T-helper 2 cell treated with Interferon-gamma antibody and Interleukin-4, amounts not matched to agents 100 ng/mL and 5 ng/mL, for 36 hours (primary cell): ENCODE data around the gene MORN3. TPM values are rescaled to one million over a fixed set of nuclear protein-coding genes. Genes with fewer than 3 reads are reported as not detected.

Source experiments
- intact Hi-C: fragments of 100-400 bp; cut with micrococcal nuclease; formaldehyde crosslinking; loops from one replicate; pipeline ENCODE4 v1.15.1; 2023
- total RNA-seq: library from RNA; stranded (reverse); gene quantifications from 2 replicates; pipeline ENCODE4 v1.2.3, GENCODE V29; 2022

MORN3 gene
- total RNA-seq, 1 donor from 2014 or later: 0.82 TPM

- intact Hi-C loops: no loop called here
Observed at GRCh38 chr12:121610239-121611149, 59.0 kb downstream of the MORN3 start.

GRCh38 chr12:121608301-121608700 lies 61.2 kb downstream of the MORN3 start:
- intact Hi-C loops: no loop called here

DNA sequence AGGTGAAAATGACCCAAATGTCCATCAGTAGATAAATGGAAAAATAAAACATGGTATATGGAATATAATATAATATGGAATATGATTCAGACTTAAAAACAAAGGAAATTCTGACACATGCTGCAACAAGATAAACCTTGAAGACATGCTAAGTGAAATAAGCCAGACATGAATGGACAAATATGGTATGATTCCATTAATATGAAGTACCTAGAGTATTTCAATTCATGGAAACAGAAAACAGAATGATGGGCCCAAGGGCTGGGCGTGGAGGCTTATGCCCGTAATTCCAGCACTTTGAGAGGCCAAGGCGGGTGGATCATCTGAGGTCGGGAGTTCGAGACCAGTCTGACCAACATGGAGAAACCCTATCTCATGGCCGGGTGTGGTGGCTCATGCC lies 65.9 kb downstream of the MORN3 start:
- intact Hi-C loops: no loop called here

GRCh38 chr12:121602766-121603165 lies 66.7 kb downstream of the MORN3 start:
- intact Hi-C loops: no loop called here

- intact Hi-C loops: no loop called here
Observed at GRCh38 chr12:121600702-121601336, 68.6 kb downstream of the MORN3 start.

Other genes with a start within 250 kb of the MORN3 start
- gene KDM2B, start 88.6 kb downstream of the MORN3 start, total RNA-seq: 58.2 and 60.4 TPM in 2 replicates
- gene ORAI1, start 43.1 kb downstream of the MORN3 start, total RNA-seq: 60.5 and 63.9 TPM in 2 replicates
- gene TMEM120B, start 43.1 kb upstream of the MORN3 start, total RNA-seq: 8.5 and 8.6 TPM in 2 replicates
- gene RHOF, start 124.0 kb upstream of the MORN3 start, total RNA-seq: 108 and 116 TPM in 2 replicates
- gene SETD1B, start 134.4 kb upstream of the MORN3 start, total RNA-seq: 32.6 and 32.7 TPM in 2 replicates
- gene HPD, start 189.2 kb upstream of the MORN3 start, total RNA-seq: not detected in 2 replicates
- 56.2 and 66.2 TPM in 2 replicates for gene PSMD9, start 219.1 kb upstream of the MORN3 start, total RNA-seq
- gene CFAP251, start 248.9 kb upstream of the MORN3 start, total RNA-seq: 0.48 and 0.66 TPM in 2 replicates